ENCODE results near the gene ADAR.
A peak's percentile ranks its signal among the peaks of the same experiment; 100 is the strongest.

Gene ADAR

GRCh38 chr1:154590756-154591155 is 17.2 kb downstream of the ADAR start:
- H3K4me1 ChIP-seq = no peaks in the 10 kb centered on the region
- H3K27ac ChIP-seq = no peak overlapping the region
- no peaks in the 10 kb centered on the region for H3K9me3 ChIP-seq
- no peak overlapping the region for H3K4me3 ChIP-seq
- TF ChIP-seq CTCF (IDR thresholded peaks at IDR 0.05) = no peak
- H3K27me3 ChIP-seq = no peaks in the 10 kb centered on the region
- no peak for DNase-seq
- peaks cover 92 to 99% (median 97%) of the 10 kb centered on the region in 3 donors for H3K36me3 ChIP-seq
- intact Hi-C loops (cut with DNase I; ENCODE audit: low total_unique reads) = no loop called here

GRCh38 chr1:154589780-154590179 is 18.2 kb downstream of the ADAR start:
- Histone ChIP-seq H3K27ac (no peak overlapping the region), H3K27me3 (no peaks in the 10 kb centered on the region), H3K9me3 (no peaks in the 10 kb centered on the region), H3K4me1 (no peaks in the 10 kb centered on the region), H3K4me3 (no peak overlapping the region), H3K36me3 (peaks cover 92 to 99% (median 98%) of the 10 kb centered on the region in 3 donors)
- intact Hi-C loops (cut with DNase I; ENCODE audit: low total_unique reads) = no loop called here
- TF ChIP-seq CTCF (IDR thresholded peaks at IDR 0.05) = no peak
- no peak for DNase-seq

GRCh38 chr1:154586641-154587040 is 21.3 kb downstream of the ADAR start:
- no peak for DNase-seq
- intact Hi-C loops (cut with DNase I; ENCODE audit: low total_unique reads) = no loop called here
- Histone ChIP-seq H3K27me3 (no peaks in the 10 kb centered on the region), H3K9me3 (no peaks in the 10 kb centered on the region), H3K4me3 (no peak overlapping the region), H3K4me1 (no peaks in the 10 kb centered on the region), H3K27ac (no peak overlapping the region), H3K36me3 (peaks cover 96 to 100% (median 100%) of the 10 kb centered on the region in 3 donors)
- TF ChIP-seq CTCF (IDR thresholded peaks at IDR 0.05) = no peak

- H3K27me3 ChIP-seq = no peaks in the 10 kb centered on the region
- no peak overlapping the region for H3K27ac ChIP-seq
- intact Hi-C loops (cut with DNase I; ENCODE audit: low total_unique reads) = no loop called here
- no peak for TF ChIP-seq CTCF (IDR thresholded peaks at IDR 0.05)
- no peaks in the 10 kb centered on the region for H3K4me1 ChIP-seq
- DNase-seq = no peak
- peaks cover 94 to 100% (median 98%) of the 10 kb centered on the region in 3 donors for H3K36me3 ChIP-seq
- H3K4me3 ChIP-seq = no peak overlapping the region
- H3K9me3 ChIP-seq = no peaks in the 10 kb centered on the region
Observed at GRCh38 chr1:154586231-154586630, 21.8 kb downstream of the ADAR start.

GRCh38 chr1:154584267-154584994 is 23.6 kb downstream of the ADAR start:
- H3K9me3 ChIP-seq = no peaks in the 10 kb centered on the region
- H3K36me3 ChIP-seq = peaks cover 83 to 100% (median 98%) of the 10 kb centered on the region in 3 donors
- no peak overlapping the region for H3K27ac ChIP-seq
- no peaks in the 10 kb centered on the region for H3K27me3 ChIP-seq
- no peaks in the 10 kb centered on the region for H3K4me1 ChIP-seq
- H3K4me3 ChIP-seq = no peak overlapping the region
- intact Hi-C loops (cut with DNase I; ENCODE audit: low total_unique reads) = no loop called here
- DNase-seq = peak in 1 of 2 donors; percentile 6
- no peak for TF ChIP-seq CTCF (IDR thresholded peaks at IDR 0.05)

Measured in tibial artery (tissue), 4 donors.